ENCODE results near the gene BABAM1. TPM values are rescaled to one million over a fixed set of nuclear protein-coding genes. Genes with fewer than 3 reads are reported as not detected.

The BABAM1 gene
- total and polyA plus RNA-seq, 2 of the 4 experiments (the other 2 are of a cell fraction) = 95.1 to 101 TPM

GRCh38 chr19:17320435-17320834 lies 53.2 kb downstream of the BABAM1 start:
- TF ChIP-seq MAZ (IDR thresholded peaks at IDR 0.05; ENCODE audit: borderline replicate concordance, low read depth, low read length) (no peak), CTCF (conservative IDR thresholded peaks at IDR 0.05; ENCODE audit: low read depth, low read length) (no peak), BHLHE40 (IDR thresholded peaks at IDR 0.05; ENCODE audit: low read depth, low read length) (no peak), RFX5 (IDR thresholded peaks at IDR 0.05; ENCODE audit: low read depth, low read length) (no peak), POLR2A (IDR thresholded peaks at IDR 0.05; ENCODE audit: low read depth, low read length) (no peak)
- Histone ChIP-seq H2BK20ac (ENCODE audit: low read depth, low read length) (no peak overlapping the region), H3K14ac (replicated peaks; ENCODE audit: low read depth, low read length) (no peak overlapping the region), H3K56ac (ENCODE audit: extremely low read depth, insufficient read depth, low read length) (no peak overlapping the region), H3K27ac (ENCODE audit: insufficient read depth, low read length) (no peak overlapping the region), H4K8ac (ENCODE audit: low read depth in 2 of 2, low read length in 2 of 2) (no peak overlapping the region), H4K5ac (ENCODE audit: low read depth, low read length) (no peak overlapping the region), H2BK120ac (ENCODE audit: low read depth, low read length) (no peak overlapping the region), H3K4ac (ENCODE audit: low read depth, low read length) (no peak overlapping the region), H2AK5ac (ENCODE audit: low read depth, low read length) (no peak overlapping the region), H4K20me1 (ENCODE audit: insufficient read depth, low read length) (peaks cover 8% of the 10 kb centered on the region; the same call in 1 of the 2 replicates), H2AK9ac (replicated peaks; ENCODE audit: low read depth, low read length, poor library complexity) (no peak overlapping the region), H3K18ac (ENCODE audit: low read depth, low read length) (no peak overlapping the region), H3K23ac (ENCODE audit: low read depth, low read length) (no peak overlapping the region), H2AFZ (replicated peaks; ENCODE audit: low read length, poor library complexity) (no peak overlapping the region), H2BK15ac (ENCODE audit: low read depth, low read length) (no peak overlapping the region), H3K4me1 (ENCODE audit: control insufficient read depth, insufficient read depth, low read length) (no peaks in the 10 kb centered on the region), H3K9me1 (ENCODE audit: insufficient read depth, low read length) (no peaks in the 10 kb centered on the region), H3K4me3 (ENCODE audit: insufficient read depth, low read depth, low read length) (no peak overlapping the region), H3K36me3 (ENCODE audit: control insufficient read depth, insufficient read depth, low read length) (peaks cover 50% of the 10 kb centered on the region), H4K91ac (ENCODE audit: insufficient read depth, low read depth, low read length) (no peak overlapping the region), H3K27me3 (ENCODE audit: control insufficient read depth, insufficient read depth, low read length) (no peaks in the 10 kb centered on the region), H3K79me1 (ENCODE audit: low read depth in 1 of 2, low read length in 2 of 2) (peaks cover 6 to 16% of the 10 kb centered on the region in 2 experiments), H3K4me2 (ENCODE audit: low read depth, low read length) (no peak overlapping the region), H2BK5ac (ENCODE audit: low read depth, low read length, poor library complexity, severe bottlenecking) (no peak overlapping the region), H3K9me3 (ENCODE audit: control insufficient read depth, insufficient read depth, low read length) (no peaks in the 10 kb centered on the region), H3K9ac (ENCODE audit: low read depth, low read length) (no peak overlapping the region)
- in situ Hi-C loops (cut with MboI; ENCODE audit: low sequenced_read_pairs) = no loop called here
- ChIA-PET CTCF (no interaction called here), POLR2A (ENCODE audit: unreplicated experiment) (no interaction called here)
- intact Hi-C loops (cut with micrococcal nuclease) = no loop called here
- dilution Hi-C loops (cut with HindIII; ENCODE audit: low sequenced_read_pairs, unreplicated experiment) = no loop called here
- DNase-seq = no peak
- ATAC-seq (ENCODE audit: low read depth) = no peak
- 78% methylated on average over 8 of the region's 11 CpGs; no CpG with 5 or more reads in 1 of the 2 experiments for WGBS, 2 experiments (ENCODE audit: extremely low coverage in 2 of 2, insufficient read length in 1 of 2)
- BruUV-seq (replicated peaks) = no TSS peak
